ENCODE results near the gene ACOX2. TPM values are rescaled to one million over a fixed set of nuclear protein-coding genes. Genes with fewer than 3 reads are reported as not detected.

The ACOX2 gene
- total RNA-seq, 4 donors from 2014 or later: 17.3 to 43.3 (median 23.6) TPM

GRCh38 chr3:58487140-58487886 is 49.7 kb downstream of the ACOX2 start:
- Histone ChIP-seq H3K9me3 (no peaks in the 10 kb centered on the region), H3K4me1 (peaks cover 0 to 16% (median 6%) of the 10 kb centered on the region in 3 donors), H3K27ac (no peak overlapping the region), H3K36me3 (no peaks in the 10 kb centered on the region), H3K27me3 (no peaks in the 10 kb centered on the region), H3K4me3 (no peak overlapping the region)
- TF ChIP-seq POLR2A (IDR thresholded peaks at IDR 0.05) (no peak), EP300 (IDR thresholded peaks at IDR 0.05) (no peak), POLR2AphosphoS5 (IDR thresholded peaks at IDR 0.05) (no peak)
- no peak for ATAC-seq
- 33 to 62% methylated on average over 10 to 11 of the region's 18 CpGs for WGBS, 2 donors (ENCODE audit: low coverage in 1 of 2)

DNA sequence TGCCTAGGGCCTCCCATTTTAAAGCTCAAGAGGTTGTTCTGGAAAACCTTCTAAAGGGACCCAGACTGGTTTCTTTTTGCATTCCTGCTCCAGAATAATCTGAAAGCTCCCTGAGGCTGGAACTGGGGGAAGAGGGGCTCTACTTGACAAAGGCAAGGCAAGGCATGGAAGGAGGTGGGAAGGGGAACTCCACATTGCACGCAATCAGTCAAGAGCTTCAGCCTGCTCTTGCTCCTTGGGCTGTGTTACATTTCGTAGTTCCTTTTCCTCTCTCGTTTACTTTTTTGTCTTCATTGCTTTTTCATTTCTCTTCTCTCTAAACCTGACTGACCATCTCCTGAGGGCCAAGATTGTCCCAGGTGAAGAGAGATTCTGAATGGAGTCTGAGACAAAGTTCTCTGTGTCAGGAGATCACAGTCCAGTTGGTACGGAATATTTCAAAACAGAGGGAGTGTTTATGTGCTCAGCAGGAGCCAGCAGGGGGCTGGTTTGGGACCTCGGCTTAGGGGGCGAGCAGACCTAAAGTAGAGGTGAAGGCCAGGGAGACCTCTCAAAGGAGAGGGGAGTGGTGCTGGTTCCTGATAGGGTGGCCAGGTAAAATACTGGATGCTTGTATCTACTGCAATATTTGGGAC is 51.1 kb downstream of the ACOX2 start:
- Histone ChIP-seq H3K4me1 (peaks cover 0 to 9% (median 2%) of the 10 kb centered on the region in 3 donors), H3K27me3 (no peaks in the 10 kb centered on the region), H3K4me3 (no peak overlapping the region), H3K9me3 (no peaks in the 10 kb centered on the region), H3K27ac (no peak overlapping the region), H3K36me3 (no peaks in the 10 kb centered on the region)
- ATAC-seq: no peak
- WGBS, 2 donors (ENCODE audit: low coverage in 1 of 2): 69 to 79% methylated on average over 3 of the region's 6 CpGs
- TF ChIP-seq EP300 (IDR thresholded peaks at IDR 0.05): no peak
- TF ChIP-seq, protein P1, sequence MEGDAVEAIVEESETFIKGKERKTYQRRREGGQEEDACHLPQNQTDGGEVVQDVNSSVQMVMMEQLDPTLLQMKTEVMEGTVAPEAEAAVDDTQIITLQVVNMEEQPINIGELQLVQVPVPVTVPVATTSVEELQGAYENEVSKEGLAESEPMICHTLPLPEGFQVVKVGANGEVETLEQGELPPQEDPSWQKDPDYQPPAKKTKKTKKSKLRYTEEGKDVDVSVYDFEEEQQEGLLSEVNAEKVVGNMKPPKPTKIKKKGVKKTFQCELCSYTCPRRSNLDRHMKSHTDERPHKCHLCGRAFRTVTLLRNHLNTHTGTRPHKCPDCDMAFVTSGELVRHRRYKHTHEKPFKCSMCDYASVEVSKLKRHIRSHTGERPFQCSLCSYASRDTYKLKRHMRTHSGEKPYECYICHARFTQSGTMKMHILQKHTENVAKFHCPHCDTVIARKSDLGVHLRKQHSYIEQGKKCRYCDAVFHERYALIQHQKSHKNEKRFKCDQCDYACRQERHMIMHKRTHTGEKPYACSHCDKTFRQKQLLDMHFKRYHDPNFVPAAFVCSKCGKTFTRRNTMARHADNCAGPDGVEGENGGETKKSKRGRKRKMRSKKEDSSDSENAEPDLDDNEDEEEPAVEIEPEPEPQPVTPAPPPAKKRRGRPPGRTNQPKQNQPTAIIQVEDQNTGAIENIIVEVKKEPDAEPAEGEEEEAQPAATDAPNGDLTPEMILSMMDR (IDR thresholded peaks at IDR 0.05): no peak
- no peak for TF ChIP-seq POLR2A (IDR thresholded peaks at IDR 0.05)
- TF ChIP-seq POLR2AphosphoS5 (IDR thresholded peaks at IDR 0.05): no peak

- Histone ChIP-seq H3K4me1 (peaks cover 0 to 6% (median 0%) of the 10 kb centered on the region in 3 donors), H3K36me3 (no peaks in the 10 kb centered on the region), H3K4me3 (no peak overlapping the region), H3K9me3 (peaks cover 0 to 3% (median 0%) of the 10 kb centered on the region in 3 donors), H3K27ac (no peak overlapping the region), H3K27me3 (no peaks in the 10 kb centered on the region)
- TF ChIP-seq, protein P1 (IDR thresholded peaks at IDR 0.05): no peak
- TF ChIP-seq POLR2A (IDR thresholded peaks at IDR 0.05) (no peak), POLR2AphosphoS5 (IDR thresholded peaks at IDR 0.05) (no peak), EP300 (IDR thresholded peaks at IDR 0.05) (no peak)
- 87 to 91% methylated on average over 3 of the region's 3 CpGs for WGBS, 2 donors (ENCODE audit: low coverage in 1 of 2)
- ATAC-seq: no peak
These were observed 52.3 kb downstream of the ACOX2 start for GRCh38 chr3:58484722-58485069.

DNA sequence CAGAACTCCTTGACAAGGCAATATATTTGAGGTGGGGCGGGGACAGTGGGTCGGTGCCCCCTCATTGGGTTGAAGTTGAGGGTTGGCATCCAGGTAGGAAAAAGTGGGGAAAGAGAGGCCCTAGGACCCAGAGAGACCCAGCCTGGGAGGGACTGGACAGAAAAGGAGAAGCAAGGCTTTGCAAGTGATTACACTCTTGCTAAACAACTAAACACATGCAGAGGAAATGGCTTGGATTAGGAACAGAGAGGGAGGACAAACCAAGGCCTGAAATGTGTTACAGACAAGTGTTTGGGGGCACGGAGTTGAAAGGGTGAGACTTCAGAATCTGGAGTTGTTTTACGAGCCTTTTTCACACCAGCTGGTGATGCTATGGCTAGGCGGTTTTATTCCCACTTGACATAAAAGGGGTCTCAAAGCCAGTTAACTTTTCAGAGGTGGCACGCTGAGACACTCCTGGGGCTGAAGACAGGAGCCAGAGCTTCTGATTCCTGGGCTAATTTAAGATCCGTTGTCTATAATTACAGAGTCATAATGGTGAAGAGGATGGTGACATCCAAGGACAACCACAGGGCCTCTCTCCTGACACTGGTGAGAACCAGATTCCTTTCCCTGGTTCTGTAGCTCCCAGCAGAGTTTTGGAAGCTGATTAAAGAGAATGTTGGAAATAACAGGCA is 52.8 kb downstream of the ACOX2 start:
- ATAC-seq: no peak
- H3K27me3 ChIP-seq: no peaks in the 10 kb centered on the region
- no peak overlapping the region for H3K27ac ChIP-seq
- 68 to 72% methylated on average over 6 to 7 of the region's 7 CpGs for WGBS, 2 donors (ENCODE audit: low coverage in 1 of 2)
- peaks cover 0 to 6% (median 0%) of the 10 kb centered on the region in 3 donors for H3K4me1 ChIP-seq
- TF ChIP-seq, protein P1 (IDR thresholded peaks at IDR 0.05): no peak
- TF ChIP-seq POLR2AphosphoS5 (IDR thresholded peaks at IDR 0.05) (no peak), EP300 (IDR thresholded peaks at IDR 0.05) (no peak), POLR2A (IDR thresholded peaks at IDR 0.05) (no peak)
- H3K9me3 ChIP-seq: peaks cover 0 to 3% (median 0%) of the 10 kb centered on the region in 3 donors
- no peak overlapping the region for H3K4me3 ChIP-seq
- H3K36me3 ChIP-seq: no peaks in the 10 kb centered on the region

DNA sequence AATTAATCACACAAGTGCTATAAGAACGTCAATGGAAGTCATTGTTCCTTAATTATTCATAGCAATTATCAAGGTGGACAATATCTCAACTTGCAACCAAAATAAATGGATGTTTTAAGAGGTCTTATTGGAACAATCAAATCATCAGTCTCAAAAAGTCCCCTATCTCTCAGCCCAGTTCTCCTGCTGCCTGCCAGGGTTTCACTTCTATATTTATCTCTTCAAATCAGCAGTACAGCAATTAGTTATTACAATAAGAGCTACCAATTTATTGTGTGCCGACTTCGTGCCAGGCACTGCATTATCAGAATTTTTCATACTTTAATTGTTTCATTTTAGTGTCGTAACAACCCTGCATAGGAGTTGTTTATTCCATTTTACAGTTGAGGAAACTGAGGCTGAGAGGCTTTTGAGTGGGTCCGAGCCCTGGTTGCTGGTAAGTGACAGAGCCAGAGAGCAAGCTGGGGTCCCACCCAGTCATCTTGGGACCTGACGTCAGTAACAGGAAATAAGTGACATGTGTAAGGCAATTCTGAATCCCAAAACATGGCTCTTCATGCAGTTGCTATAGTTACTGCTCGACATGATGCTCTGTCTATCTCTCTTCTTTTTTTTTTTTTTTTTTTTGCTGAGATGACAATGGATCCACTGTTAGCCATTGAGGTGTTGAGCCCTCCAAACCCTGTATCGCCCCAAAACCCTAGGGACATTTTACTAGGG is 53.9 kb downstream of the ACOX2 start:
- WGBS, 2 donors (ENCODE audit: low coverage in 1 of 2): 63 to 68% methylated on average over 7 to 8 of the region's 8 CpGs
- no peaks in the 10 kb centered on the region for H3K27me3 ChIP-seq
- no peaks in the 10 kb centered on the region for H3K36me3 ChIP-seq
- no peak for ATAC-seq
- H3K27ac ChIP-seq: no peak overlapping the region
- H3K4me1 ChIP-seq: peaks cover 0 to 6% (median 0%) of the 10 kb centered on the region in 3 donors
- H3K9me3 ChIP-seq: peaks cover 0 to 3% (median 0%) of the 10 kb centered on the region in 3 donors
- H3K4me3 ChIP-seq: no peak overlapping the region
- TF ChIP-seq EP300 (IDR thresholded peaks at IDR 0.05) (no peak), POLR2A (IDR thresholded peaks at IDR 0.05) (no peak), POLR2AphosphoS5 (IDR thresholded peaks at IDR 0.05) (no peak)
- TF ChIP-seq, protein P1 (IDR thresholded peaks at IDR 0.05): no peak

All from gastroesophageal sphincter (tissue), 4 donors.